ES-I3 (cell line): ENCODE measurements around the gene FAM184B.
"Not testable (repeated sequence)": the region's sequence is repeated elsewhere in the genome, so short reads cannot be mapped to it uniquely, and the experiment has no call there.

Experiments
- H3K36me3 ChIP-seq: 2 replicates; pipeline ENCODE4 v1.6.1; 2013; ENCODE audit warnings: mild to moderate bottlenecking, low read length, control low read depth, moderate library complexity; ENCODE audit not compliant: insufficient read depth
- H3K4me1 ChIP-seq: 2 replicates; pipeline ENCODE4 v1.6.1; 2013; ENCODE audit warnings: mild to moderate bottlenecking, control low read depth, low read length; ENCODE audit not compliant: insufficient read depth
- H3K9ac ChIP-seq: 2 replicates; pipeline ENCODE4 v1.6.1; 2013; ENCODE audit warnings: low read depth, mild to moderate bottlenecking, low read length, moderate library complexity
- H3K9me3 ChIP-seq: 2 replicates; pipeline ENCODE4 v1.6.1; 2013; ENCODE audit warnings: mild to moderate bottlenecking, low read length, moderate library complexity; ENCODE audit not compliant: control insufficient read depth, insufficient read depth

FAM184B gene

GRCh38 chr4:17718471-17718870 lies 63.0 kb downstream of the FAM184B start:
- no peak overlapping the region for H3K9ac ChIP-seq
- peaks cover 15% of the 10 kb centered on the region for H3K4me1 ChIP-seq
- no peaks in the 10 kb centered on the region; the same call in 1 of the 2 replicates for H3K9me3 ChIP-seq
- no peaks in the 10 kb centered on the region for H3K36me3 ChIP-seq

GRCh38 chr4:17717301-17717700 lies 64.1 kb downstream of the FAM184B start:
- Histone ChIP-seq H3K9ac (no peak overlapping the region), H3K36me3 (no peaks in the 10 kb centered on the region), H3K4me1 (peaks cover 11% of the 10 kb centered on the region), H3K9me3 (no peaks in the 10 kb centered on the region; the same call in 1 of the 2 replicates)

GRCh38 chr4:17715511-17715910 lies 65.9 kb downstream of the FAM184B start:
- no peaks in the 10 kb centered on the region for H3K4me1 ChIP-seq
- no peaks in the 10 kb centered on the region for H3K36me3 ChIP-seq
- no peak overlapping the region for H3K9ac ChIP-seq
- no peaks in the 10 kb centered on the region; the same call in 1 of the 2 replicates for H3K9me3 ChIP-seq

GRCh38 chr4:17713779-17714178 lies 67.6 kb downstream of the FAM184B start:
- Histone ChIP-seq H3K36me3 (no peaks in the 10 kb centered on the region), H3K4me1 (no peaks in the 10 kb centered on the region), H3K9me3 (no peaks in the 10 kb centered on the region; the same call in 1 of the 2 replicates), H3K9ac (no peak overlapping the region)

- no peaks in the 10 kb centered on the region for H3K9me3 ChIP-seq
- no peak overlapping the region for H3K9ac ChIP-seq
- no peaks in the 10 kb centered on the region for H3K4me1 ChIP-seq
- H3K36me3 ChIP-seq: no peaks in the 10 kb centered on the region
Observed at GRCh38 chr4:17712166-17712565, 69.3 kb downstream of the FAM184B start.

- H3K9ac ChIP-seq, H3K4me1 ChIP-seq, H3K9me3 ChIP-seq, H3K36me3 ChIP-seq: not testable (repeated sequence)
Observed at GRCh38 chr4:17711206-17711605, 70.2 kb downstream of the FAM184B start.

DNA sequence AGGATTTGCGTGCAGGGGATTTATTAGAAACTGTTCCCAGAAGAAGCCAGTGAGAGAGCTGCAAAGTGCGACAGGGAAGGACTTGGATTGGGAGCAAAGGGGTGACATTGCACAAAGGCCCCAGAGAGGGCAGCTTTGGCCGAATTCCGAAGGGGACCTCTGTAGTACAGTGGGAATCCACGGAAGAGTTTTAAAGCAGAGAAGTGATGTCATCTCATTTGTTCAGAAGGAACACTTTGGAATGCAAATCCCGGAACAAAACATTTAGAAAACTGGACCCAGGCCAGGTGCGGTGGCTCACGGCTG lies 71.7 kb downstream of the FAM184B start:
- no peaks in the 10 kb centered on the region for H3K4me1 ChIP-seq
- no peak overlapping the region for H3K9ac ChIP-seq
- H3K9me3 ChIP-seq: no peaks in the 10 kb centered on the region
- H3K36me3 ChIP-seq: no peaks in the 10 kb centered on the region

DNA sequence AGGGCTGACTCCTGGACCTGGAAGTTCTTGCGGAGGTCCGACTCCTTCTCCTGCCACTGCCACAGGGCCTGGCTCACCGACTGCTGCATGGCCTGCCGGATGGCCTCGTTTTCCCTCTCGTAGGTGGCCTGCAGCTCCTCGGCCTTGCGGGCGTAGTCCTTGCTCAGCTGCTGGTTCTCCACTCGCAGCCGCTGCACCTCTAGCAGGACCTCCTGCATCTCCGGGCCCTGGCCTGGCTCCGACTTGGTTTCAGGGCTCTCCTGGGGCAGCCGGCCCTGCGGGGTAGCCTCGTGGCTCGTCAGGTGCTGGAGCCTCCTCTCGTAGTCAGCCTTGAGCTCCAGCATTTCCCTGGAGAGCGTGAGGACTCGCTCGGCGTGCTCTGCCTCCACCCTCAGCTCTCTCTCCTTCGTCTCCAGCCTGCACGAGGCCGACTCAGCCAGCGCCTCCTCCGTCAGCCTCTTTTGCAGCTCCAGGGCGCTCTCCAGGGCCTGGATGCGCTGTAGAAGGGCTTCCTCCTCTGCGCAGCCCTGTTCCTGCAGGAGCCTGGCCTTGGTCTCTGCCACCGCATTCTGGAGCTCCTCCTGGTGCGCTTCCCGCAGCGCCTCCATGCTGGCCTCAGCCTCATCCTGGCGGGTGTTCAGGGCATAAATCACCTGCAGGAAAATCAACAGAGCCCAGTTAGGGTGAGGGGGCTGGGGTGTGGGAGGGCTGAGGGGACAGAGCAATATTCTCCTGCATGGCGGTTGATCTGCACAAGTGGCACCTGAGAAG lies 72.2 kb downstream of the FAM184B start:
- Histone ChIP-seq H3K9me3 (no peaks in the 10 kb centered on the region), H3K36me3 (no peaks in the 10 kb centered on the region), H3K9ac (no peak overlapping the region), H3K4me1 (no peaks in the 10 kb centered on the region)

DNA sequence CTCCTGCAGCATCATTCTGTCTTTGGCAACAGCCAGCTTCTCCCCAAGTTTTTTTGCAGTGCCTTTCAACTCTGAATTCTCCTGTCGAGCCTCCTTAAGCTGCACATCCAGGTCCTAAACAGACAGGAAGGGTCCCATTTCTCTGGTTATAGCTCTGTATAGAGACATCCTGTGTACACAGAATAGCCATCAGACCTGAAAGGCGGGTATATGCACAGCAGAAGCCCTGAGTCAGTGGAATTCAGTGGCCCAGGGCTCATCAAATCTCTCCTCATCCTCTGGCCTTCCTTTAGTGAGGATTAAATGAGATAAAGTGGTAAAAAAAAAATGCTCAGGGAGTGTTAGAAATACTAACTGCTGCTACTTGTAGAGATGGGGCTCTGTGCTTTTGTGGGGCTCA lies 73.8 kb downstream of the FAM184B start:
- no peak overlapping the region for H3K9ac ChIP-seq
- no peaks in the 10 kb centered on the region for H3K4me1 ChIP-seq
- no peaks in the 10 kb centered on the region for H3K9me3 ChIP-seq
- no peaks in the 10 kb centered on the region for H3K36me3 ChIP-seq

DNA sequence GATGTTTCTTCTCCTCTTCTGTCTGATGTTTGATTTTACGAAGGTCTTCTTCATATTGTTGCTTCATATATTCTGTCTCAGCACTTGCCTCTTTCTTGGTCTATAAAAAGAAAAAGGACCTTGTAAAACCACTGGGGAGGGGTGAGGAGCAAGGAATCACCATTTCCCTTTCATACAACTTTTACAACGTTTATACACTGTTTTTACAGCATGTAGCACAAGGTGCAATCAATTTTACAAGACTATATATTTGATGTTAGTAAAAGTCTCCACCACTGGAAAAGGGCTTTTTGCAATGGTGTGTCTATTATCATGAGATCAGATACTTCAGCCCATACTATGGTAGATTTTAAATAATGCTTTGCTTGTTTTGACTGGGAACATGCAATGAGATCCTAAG lies 76.3 kb downstream of the FAM184B start:
- Histone ChIP-seq H3K9ac (no peak overlapping the region), H3K9me3 (no peaks in the 10 kb centered on the region), H3K4me1 (no peaks in the 10 kb centered on the region), H3K36me3 (no peaks in the 10 kb centered on the region)

- H3K36me3 ChIP-seq: no peaks in the 10 kb centered on the region
- H3K4me1 ChIP-seq: no peaks in the 10 kb centered on the region
- H3K9ac ChIP-seq: no peak overlapping the region
Observed at GRCh38 chr4:17704020-17704650, 77.3 kb downstream of the FAM184B start.

GRCh38 chr4:17702641-17703040 lies 78.8 kb downstream of the FAM184B start:
- Histone ChIP-seq H3K9me3 (no peaks in the 10 kb centered on the region; the same call in 1 of the 2 replicates), H3K4me1 (no peaks in the 10 kb centered on the region), H3K9ac (no peak overlapping the region), H3K36me3 (no peaks in the 10 kb centered on the region)

More at GRCh38 chr4:17704020-17704650, 77.3 kb downstream of the FAM184B start:
- no peaks in the 10 kb centered on the region for H3K9me3 ChIP-seq

DNA sequence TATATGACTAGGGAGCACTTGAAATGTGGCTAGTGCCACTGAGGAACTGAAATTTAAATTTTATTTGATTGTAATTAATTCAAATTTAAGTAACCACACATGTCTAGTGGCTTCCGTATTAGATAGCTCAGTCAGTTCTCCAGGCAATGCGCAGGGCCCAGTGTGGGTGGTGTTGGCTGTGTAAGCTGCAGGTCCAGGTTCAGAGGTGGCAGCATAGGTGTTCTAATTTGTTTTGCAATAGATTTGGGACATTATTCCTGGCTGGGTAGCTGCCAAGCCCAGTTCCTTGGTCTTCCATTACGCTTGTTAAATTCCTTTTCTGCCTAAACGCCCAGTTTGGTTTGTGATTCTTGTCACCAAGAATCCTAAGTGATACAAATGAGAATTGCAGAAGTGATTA lies 79.5 kb downstream of the FAM184B start:
- Histone ChIP-seq H3K9me3 (no peaks in the 10 kb centered on the region; the same call in 1 of the 2 replicates), H3K9ac (no peak overlapping the region), H3K4me1 (no peaks in the 10 kb centered on the region), H3K36me3 (no peaks in the 10 kb centered on the region)

- H3K9ac ChIP-seq: no peak overlapping the region
- no peaks in the 10 kb centered on the region for H3K4me1 ChIP-seq
- no peaks in the 10 kb centered on the region for H3K36me3 ChIP-seq
- H3K9me3 ChIP-seq: no peaks in the 10 kb centered on the region; the same call in 1 of the 2 replicates
Observed at GRCh38 chr4:17701138-17701839, 80.1 kb downstream of the FAM184B start.

DNA sequence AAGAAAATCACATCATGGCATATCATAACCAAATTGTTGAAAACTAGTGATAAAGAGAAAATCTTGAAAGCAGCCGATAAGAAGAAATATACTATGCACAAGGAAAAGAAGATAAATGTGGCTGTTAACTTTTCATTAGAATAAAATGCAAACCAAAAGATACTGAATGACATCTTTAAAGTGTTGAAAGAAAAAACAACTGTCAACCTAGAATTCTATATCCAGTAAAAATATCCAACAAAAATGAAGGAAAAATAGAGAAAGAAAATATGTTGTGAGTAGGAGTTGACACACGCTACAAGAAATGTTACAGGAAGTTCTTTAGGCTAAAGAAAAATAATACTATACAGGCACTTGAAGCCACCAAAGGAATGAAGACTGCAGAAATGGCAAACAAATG lies 82.0 kb downstream of the FAM184B start:
- Histone ChIP-seq H3K36me3 (no peaks in the 10 kb centered on the region), H3K4me1 (no peaks in the 10 kb centered on the region), H3K9me3 (no peaks in the 10 kb centered on the region; the same call in 1 of the 2 replicates), H3K9ac (no peak overlapping the region)
